GM19193 (cell line): Measurements from ENCODE around the gene CCDC63.

ENCODE experiments used
- POLR2A ChIP-seq: IDR thresholded peaks from 4 replicates; pipeline ENCODE4 v1.6.1; 2011; ENCODE audit not compliant: insufficient read depth, insufficient read length; ENCODE audit errors: extremely low read depth

The CCDC63 gene

GRCh38 chr12:110936367-110937103 lies 89.7 kb downstream of the CCDC63 start:
- no peak for TF ChIP-seq POLR2A

- TF ChIP-seq POLR2A, result no peak
Measured at GRCh38 chr12:110937104-110937641, 90.4 kb downstream of the CCDC63 start.

DNA sequence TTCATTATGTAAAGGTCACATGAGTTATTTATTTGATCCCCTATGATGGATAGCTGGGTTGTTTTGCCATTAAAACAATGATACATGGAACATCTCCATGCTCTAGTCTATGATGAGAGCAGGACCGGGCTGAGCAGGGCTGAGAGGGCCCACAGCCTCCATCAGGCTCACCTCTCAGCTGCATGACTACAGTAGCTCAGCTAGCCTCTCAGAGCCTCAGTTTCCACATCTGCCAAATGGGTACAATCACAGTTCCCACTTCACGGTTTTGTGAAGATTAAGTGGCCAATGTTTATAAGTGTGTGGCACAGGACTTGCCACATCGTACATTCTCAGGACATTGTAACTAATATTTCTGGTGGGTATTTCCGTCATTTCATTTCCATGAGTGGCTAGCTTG lies 93.5 kb downstream of the CCDC63 start:
- TF ChIP-seq POLR2A, result no peak

GRCh38 chr12:110940933-110941332 lies 94.1 kb downstream of the CCDC63 start:
- TF ChIP-seq POLR2A, result no peak

DNA sequence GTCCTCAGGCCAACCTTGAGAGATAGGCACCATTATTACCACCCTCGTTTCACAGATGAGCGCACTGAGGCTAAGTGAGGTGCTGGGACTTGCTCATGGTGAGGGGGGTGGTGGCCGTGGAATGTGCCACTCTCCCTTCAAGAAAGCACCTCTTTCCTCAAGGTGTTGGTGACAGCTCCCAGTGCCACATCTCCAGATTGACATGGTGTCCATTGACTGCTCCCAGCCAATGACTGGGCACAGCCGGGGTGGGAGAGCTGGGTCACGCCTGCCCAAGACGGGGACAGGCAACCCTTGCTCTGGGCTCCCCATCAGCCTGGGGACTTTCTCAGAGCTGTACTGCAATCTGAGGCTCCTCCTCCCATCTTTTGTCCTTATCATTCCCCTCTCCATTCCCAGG lies 94.6 kb downstream of the CCDC63 start:
- TF ChIP-seq POLR2A, result no peak

DNA sequence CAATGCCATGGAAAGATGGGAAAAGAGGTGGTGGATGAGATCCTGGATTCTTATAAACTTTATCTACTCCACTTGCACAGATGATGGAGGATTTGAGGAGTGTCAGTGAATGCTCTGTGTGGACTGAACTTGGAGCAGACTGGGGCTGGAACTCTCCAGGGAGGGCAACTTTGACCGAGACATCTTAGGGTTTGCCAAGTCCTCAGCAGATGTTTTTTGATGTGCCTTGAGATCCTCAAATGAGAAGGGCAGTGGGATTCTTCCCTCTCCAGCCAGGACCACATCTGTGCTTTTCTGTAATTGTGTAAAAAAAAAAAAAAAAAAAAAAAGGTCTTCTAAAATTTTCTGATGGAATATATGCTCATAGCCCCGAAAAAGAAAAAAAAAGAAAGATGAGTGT lies 96.6 kb downstream of the CCDC63 start:
- no peak for TF ChIP-seq POLR2A

- TF ChIP-seq POLR2A, result no peak
Measured at GRCh38 chr12:110948041-110948440, 101.3 kb downstream of the CCDC63 start.
